Measurements from ENCODE around the gene SLC1A5. TPM values are rescaled to one million over a fixed set of nuclear protein-coding genes. Genes with fewer than 3 reads are reported as not detected.

SLC1A5 gene
- total RNA-seq, 1 experiment from 2014 or later = 284 TPM

- no peaks in the 10 kb centered on the region for H3K9me2 ChIP-seq (ENCODE audit: insufficient read depth)
- no peak overlapping the region for H3K9ac ChIP-seq (ENCODE audit: low read length)
- H3K4me1 ChIP-seq (ENCODE audit: control insufficient read depth in 1 of 2, insufficient read depth in 2 of 2, low read length in 2 of 2) = 0 out of 4 replicates have a peak, but pooled peaks cover 0 to under 1% of the 10 kb centered on the region in 2 experiments
- no peak overlapping the region for H2AFZ ChIP-seq (ENCODE audit: low read depth, low read length, poor library complexity, severe bottlenecking)
- H3K36me3 ChIP-seq (ENCODE audit: control insufficient read depth in 1 of 2, insufficient read depth in 2 of 2, low read length in 2 of 2) = peaks cover 37 to 48% of the 10 kb centered on the region in 2 experiments
- RAD21 ChIA-PET (ENCODE audit: low non-redundant PET in 1 of 2, low total read pairs in 2 of 2, uncharacterized antibody in 2 of 2, unreplicated experiment in 2 of 2) = no interaction called here
- ATAC-seq (no peak), DNase-seq (ENCODE audit: low read depth, low spot score) (no peak)
- CTCF ChIA-PET = interaction anchor here (1.1 kb wide), 1 partner anchor 104 kb away, joined by 3 read pairs; no protein-coding TSS in a partner anchor
- H3K27ac ChIP-seq (ENCODE audit: low read depth, low read length) = no peak overlapping the region
- TF ChIP-seq YY1 (IDR thresholded peaks at IDR 0.05; ENCODE audit: extremely low read depth, insufficient replicate concordance, low read depth, low read length) (no peak), SIN3A (IDR thresholded peaks at IDR 0.05; ENCODE audit: low read depth) (no peak), ELF1 (IDR thresholded peaks at IDR 0.05; ENCODE audit: borderline replicate concordance, low read depth) (no peak), POLR2AphosphoS5 (IDR thresholded peaks at IDR 0.05; ENCODE audit: low read depth, low read length) (no peak), EZH2 (IDR thresholded peaks at IDR 0.05) (no peak), FOSL1 (IDR thresholded peaks at IDR 0.05; ENCODE audit: low read depth) (no peak), EGR1 (IDR thresholded peaks at IDR 0.05; ENCODE audit: low read depth) (no peak), SRF (IDR thresholded peaks at IDR 0.05; ENCODE audit: low read depth) (no peak), TCF7L2 (IDR thresholded peaks at IDR 0.05; ENCODE audit: borderline replicate concordance, extremely low read depth, insufficient read depth, insufficient read length) (no peak), ZNF274 (IDR thresholded peaks at IDR 0.05; ENCODE audit: low read depth, low read length) (no peak), SP1 (IDR thresholded peaks at IDR 0.05; ENCODE audit: low read depth) (no peak), CEBPB (IDR thresholded peaks at IDR 0.05; ENCODE audit: low read depth) (no peak), JUND (IDR thresholded peaks at IDR 0.05) (no peak), MAX (IDR thresholded peaks at IDR 0.05) (no peak), REST (IDR thresholded peaks at IDR 0.05; ENCODE audit: low read depth) (no peak), CBX3 (IDR thresholded peaks at IDR 0.05; ENCODE audit: low read depth) (no peak), ZFX (IDR thresholded peaks at IDR 0.05) (no peak), ZBTB33 (IDR thresholded peaks at IDR 0.05; ENCODE audit: extremely low read depth, insufficient replicate concordance, low read length) (no peak), RAD21 (IDR thresholded peaks at IDR 0.05; ENCODE audit: low read depth) (no peak)
- peaks cover 23% of the 10 kb centered on the region; the same call in 1 of the 2 replicates for H4K20me1 ChIP-seq (ENCODE audit: insufficient read depth)
- no peaks in the 10 kb centered on the region for H3K27me3 ChIP-seq (ENCODE audit: insufficient read depth, low read length)
- peaks cover 93% of the 10 kb centered on the region for H3K79me2 ChIP-seq (ENCODE audit: insufficient read depth, low read length)
- intact Hi-C loops (cut with micrococcal nuclease) = no loop called here
- H3K4me2 ChIP-seq (ENCODE audit: low read length) = no peak overlapping the region
- no peak overlapping the region for H3K4me3 ChIP-seq (replicated peaks in 1 of 2; ENCODE audit: low read depth in 1 of 2, low read length in 2 of 2)
- no peaks in the 10 kb centered on the region for H3K9me3 ChIP-seq (ENCODE audit: control insufficient read depth in 1 of 2, insufficient read depth in 1 of 2, low read depth in 1 of 2, low read length in 2 of 2)
- no TSS peak for BruUV-seq (replicated peaks)
- POLR2A ChIA-PET = interaction anchor here (0.5 kb wide), 1 partner anchor 86 kb away, joined by 3 read pairs; no protein-coding TSS in a partner anchor
These were observed 51.1 kb downstream of the SLC1A5 start for GRCh38 chr19:46737298-46737654.

All from HCT116 (cell line).